CD14-positive monocyte (primary cell): ENCODE measurements around the gene MEX3B. TPM values are rescaled to one million over a fixed set of nuclear protein-coding genes. Genes with fewer than 3 reads are reported as not detected.

ENCODE experiments used
- DNase-seq, 3 donors: peaks; one replicate each; pipeline ENCODE4 v3.0.0-alpha.2; 2011 to 2022
- H2AFZ ChIP-seq: 2 replicates; pipeline ENCODE4 v1.6.0; 2012; ENCODE audit warnings: mild to moderate bottlenecking, low read depth, low read length, inconsistent platforms; ENCODE audit not compliant: insufficient read depth, poor library complexity, severe bottlenecking
- H3K27ac ChIP-seq, 2 donors: 1 replicate in 1 of 2; 2 replicates in 1 of 2; pipeline ENCODE4 v1.5.1; 2012 to 2013; ENCODE audit warnings: low read length in 2 of 2, control low read depth in 1 of 2, inconsistent platforms in 1 of 2, low read depth in 1 of 2, mild to moderate bottlenecking in 1 of 2
- H3K27me3 ChIP-seq, 2 donors: one replicate each; pipeline versions ENCODE4 v1.6.0 to v1.6.1; 2011 to 2013; ENCODE audit warnings: low read length in 2 of 2; ENCODE audit not compliant: control insufficient read depth in 2 of 2, insufficient read depth in 2 of 2
- H3K36me3 ChIP-seq, 2 donors: replicated peaks in 1 of 2; 1 replicate in 1 of 2; 2 replicates in 1 of 2; pipeline versions ENCODE4 v1.5.1 to v1.6.1; 2012 to 2013; ENCODE audit warnings: low read length in 2 of 2, control low read depth in 1 of 2, inconsistent platforms in 1 of 2, mild to moderate bottlenecking in 1 of 2; ENCODE audit not compliant: insufficient read depth in 2 of 2, control insufficient read depth in 1 of 2
- H3K4me1 ChIP-seq, 2 donors: 1 replicate in 1 of 2; 2 replicates in 1 of 2; pipeline versions ENCODE4 v1.5.1 to v1.6.1; 2012 to 2013; ENCODE audit warnings: low read length in 2 of 2, control low read depth in 1 of 2, inconsistent platforms in 1 of 2, mild to moderate bottlenecking in 1 of 2, moderate library complexity in 1 of 2; ENCODE audit not compliant: insufficient read depth in 2 of 2, control insufficient read depth in 1 of 2
- H3K4me2 ChIP-seq: replicated peaks from 2 replicates; pipeline ENCODE3; 2012; ENCODE audit warnings: low read length, moderate library complexity, mild to moderate bottlenecking; ENCODE audit not compliant: poor library complexity, severe bottlenecking; ENCODE audit errors: extremely low read depth
- H3K4me3 ChIP-seq, 3 experiments: fragments of 200-600 bp in 1 of 3; sonication (generic) in 1 of 3; replicated peaks in 1 of 3; 1 replicate in 2 of 3; 2 replicates in 1 of 3; pipeline ENCODE4 v1.5.1; 2011 to 2013; ENCODE audit warnings: low read length in 3 of 3, mild to moderate bottlenecking in 3 of 3, control low read depth in 2 of 3, low read depth in 2 of 3, inconsistent platforms in 1 of 3, moderate library complexity in 1 of 3
- H3K79me2 ChIP-seq: 2 replicates; pipeline ENCODE4 v1.6.0; 2012; ENCODE audit warnings: mild to moderate bottlenecking, control low read depth, inconsistent platforms, low read length, moderate library complexity; ENCODE audit not compliant: insufficient read depth
- H3K9ac ChIP-seq: 2 replicates; pipeline ENCODE4 v1.6.0; 2017; ENCODE audit warnings: low read length, mild to moderate bottlenecking; ENCODE audit not compliant: insufficient read depth, poor library complexity, severe bottlenecking
- H3K9me3 ChIP-seq, 2 donors: replicated peaks in 1 of 2; 1 replicate in 1 of 2; 2 replicates in 1 of 2; pipeline versions ENCODE4 v1.5.1 to v1.6.1; 2012 to 2013; ENCODE audit warnings: low read length in 2 of 2, control low read depth in 1 of 2; ENCODE audit not compliant: control insufficient read depth in 1 of 2, insufficient read depth in 1 of 2
- H4K20me1 ChIP-seq: 2 replicates; pipeline ENCODE4 v1.6.0; 2012; ENCODE audit warnings: mild to moderate bottlenecking, low read length, control low read depth, moderate library complexity; ENCODE audit not compliant: insufficient read depth
- H3K27ac Mint-ChIP-seq, 7 donors: one replicate each; pipeline ENCODE4 v1.8.0; 2020; ENCODE audit warnings: mild to moderate bottlenecking in 7 of 7, mixed read lengths in 7 of 7, moderate library complexity in 6 of 7, inconsistent platforms in 2 of 7
- H3K27me3 Mint-ChIP-seq, 3 donors: one replicate each; pipeline ENCODE4 v1.8.0; 2021 to 2022; ENCODE audit warnings: low read depth in 3 of 3, mild to moderate bottlenecking in 3 of 3, mixed read lengths in 3 of 3, moderate library complexity in 3 of 3, inconsistent platforms in 1 of 3
- H3K36me3 Mint-ChIP-seq, 2 donors: one replicate each; pipeline ENCODE4 v1.8.0; 2020; ENCODE audit warnings: mixed read lengths in 2 of 2, inconsistent platforms in 1 of 2, mild to moderate bottlenecking in 1 of 2
- H3K4me1 Mint-ChIP-seq: one replicate; pipeline ENCODE4 v1.8.0; 2020; ENCODE audit warnings: mild to moderate bottlenecking, mixed read lengths
- H3K4me3 Mint-ChIP-seq, 2 donors: one replicate each; pipeline ENCODE4 v1.8.0; 2020; ENCODE audit warnings: mild to moderate bottlenecking in 2 of 2, mixed read lengths in 2 of 2, moderate library complexity in 1 of 2
- H3K9me3 Mint-ChIP-seq, 7 donors: one replicate each; pipeline ENCODE4 v1.8.0; 2020 to 2022; ENCODE audit warnings: mixed read lengths in 7 of 7, mild to moderate bottlenecking in 6 of 7, moderate library complexity in 6 of 7, inconsistent platforms in 2 of 7
- CTCF ChIP-seq: fragments of 200-600 bp; IDR thresholded peaks from one replicate; pipeline ENCODE4 v1.8.0; 2022; ENCODE audit warnings: antibody characterized with exemption, mild to moderate bottlenecking
- WGBS: methylation state at CpG from one replicate; pipeline ENCODE4 v1.1.5; 2013; ENCODE audit warnings: missing lambda C conversion rate; ENCODE audit not compliant: insufficient coverage; 5-methylcytosine and 5-hydroxymethylcytosine counted together
- intact Hi-C, 2 donors: fragments of 100-400 bp; cut with micrococcal nuclease; formaldehyde crosslinking; loops; one replicate each; pipeline versions ENCODE4 v1.15.0 to v1.15.1; 2023
- polyA plus RNA-seq, 3 donors: library from polyadenylated mRNA; depleted of rRNA in 1 of 3; unstranded in 2 of 3; stranded (reverse) in 1 of 3; fragments of 300-500 nt in 2 of 3; fragments of >200 nt in 1 of 3; fragmentation: Illumina TruSeq in 2 of 3; gene quantifications; 1 replicate in 2 of 3; 2 replicates in 1 of 3; pipeline ENCODE4 v1.2.3, GENCODE V29; 2012 to 2021

MEX3B gene
- polyA plus RNA-seq, 3 donors, result 0.05 to 4.7 TPM; not detected in 1

GRCh38 chr15:82048811-82049210 lies 3.0 kb upstream of the MEX3B start:
- H3K4me3 ChIP-seq, result no peak overlapping the region
- no peak for DNase-seq
- peaks cover 23 to 34% of the 10 kb centered on the region in 2 donors for H3K4me1 ChIP-seq
- H3K27me3 ChIP-seq, result peaks cover 8 to 32% of the 10 kb centered on the region in 2 donors
- WGBS, result 100% methylated on average over 5 of the region's 8 CpGs
- no peak overlapping the region for H2AFZ ChIP-seq
- H3K27ac Mint-ChIP-seq, result peak overlapping the region in 1 of 7 donors; percentile 45
- peak overlapping the region in 1 of 2 donors; percentile 90 for H3K4me3 Mint-ChIP-seq
- no peak overlapping the region for H3K27ac ChIP-seq
- intact Hi-C loops, result loop anchor here in 1 of 2 donors (10.0 kb wide), 2 partner anchors 216 to 1054 kb away; partner anchors contain the start of genes EFL1 and SAXO2
- TF ChIP-seq CTCF, result no peak
- no peaks in the 10 kb centered on the region for H4K20me1 ChIP-seq
- H3K9me3 ChIP-seq, result no peaks in the 10 kb centered on the region
- H3K79me2 ChIP-seq, result no peaks in the 10 kb centered on the region
- H3K4me1 Mint-ChIP-seq, result peaks cover 22% of the 10 kb centered on the region
- H3K4me2 ChIP-seq, result no peak overlapping the region
- H3K36me3 Mint-ChIP-seq, result peaks cover 6 to 8% of the 10 kb centered on the region in 2 donors
- peaks cover 0 to 4% (median 3%) of the 10 kb centered on the region in 7 donors for H3K9me3 Mint-ChIP-seq
- peaks cover 27 to 37% (median 27%) of the 10 kb centered on the region in 3 donors for H3K27me3 Mint-ChIP-seq
- no peak overlapping the region for H3K9ac ChIP-seq
- no peaks in the 10 kb centered on the region for H3K36me3 ChIP-seq

- TF ChIP-seq CTCF, result peak; percentile 31
- H3K9ac ChIP-seq, result peak overlapping the region; percentile 70
- peaks cover 9 to 14% of the 10 kb centered on the region in 2 donors for H3K36me3 Mint-ChIP-seq
- H3K27me3 Mint-ChIP-seq, result peaks cover 27 to 42% (median 27%) of the 10 kb centered on the region in 3 donors
- H3K4me3 ChIP-seq, result peak overlapping the region; percentile 57 to 85 (median 71)
- no peaks in the 10 kb centered on the region for H3K79me2 ChIP-seq
- peaks cover 26 to 40% of the 10 kb centered on the region in 2 donors for H3K4me1 ChIP-seq
- peak overlapping the region; percentile 76 to 90 for H3K4me3 Mint-ChIP-seq
- peaks cover 8 to 32% of the 10 kb centered on the region in 2 donors for H3K27me3 ChIP-seq
- WGBS, result 4% methylated on average over 49 of the region's 56 CpGs
- H2AFZ ChIP-seq, result peak overlapping the region; percentile 87
- H3K27ac Mint-ChIP-seq, result no peak overlapping the region
- peak in 1 of 3 donors; percentile 1 for DNase-seq
- H3K9me3 ChIP-seq, result no peaks in the 10 kb centered on the region
- H3K36me3 ChIP-seq, result no peaks in the 10 kb centered on the region
- peaks cover 22% of the 10 kb centered on the region for H3K4me1 Mint-ChIP-seq
- intact Hi-C loops, result loop anchor here in 1 of 2 donors (2.0 to 10.0 kb wide), 3 partner anchors 217 to 1053 kb away; partner anchors contain the start of genes EFL1 and SAXO2
- peaks cover 0 to 6% (median 3%) of the 10 kb centered on the region in 7 donors for H3K9me3 Mint-ChIP-seq
- no peak overlapping the region for H3K27ac ChIP-seq
- peak overlapping the region; percentile 81 for H3K4me2 ChIP-seq
- no peaks in the 10 kb centered on the region for H4K20me1 ChIP-seq
Observed at GRCh38 chr15:82047453-82048400, 1.9 kb upstream of the MEX3B start.
